GM12891 (cell line): ENCODE results near the gene EFNA2. TPM values are rescaled to one million over a fixed set of nuclear protein-coding genes. Genes with fewer than 3 reads are reported as not detected.

ENCODE experiments used
- DNase-seq: peaks from one replicate; pipeline ENCODE4 v3.0.0; 2011; ENCODE audit warnings: low spot score; ENCODE audit not compliant: insufficient read length
- FAIRE-seq: peaks from 2 replicates; lab custom pipeline; 2011; peaks lifted over from hg19 to GRCh38; lab: Jason Lieb, UNC
- PAX5 ChIP-seq: IDR thresholded peaks from 2 replicates; pipeline ENCODE4 v1.6.1; 2011; ENCODE audit warnings: low read length, moderate library complexity, mild to moderate bottlenecking; ENCODE audit not compliant: insufficient read depth, severe bottlenecking
- POLR2A ChIP-seq: IDR thresholded peaks from 2 replicates; pipeline ENCODE4 v1.6.1; 2011; ENCODE audit warnings: low read depth, low read length, control low read depth
- POLR2AphosphoS5 ChIP-seq: IDR thresholded peaks from 2 replicates; pipeline ENCODE4 v1.6.1; 2011; ENCODE audit warnings: low read depth, low read length, control low read depth
- POU2F2 ChIP-seq: IDR thresholded peaks from 2 replicates; pipeline ENCODE4 v1.6.1; 2011; ENCODE audit warnings: low read depth, mild to moderate bottlenecking, control low read depth, low read length, moderate library complexity
- SPI1 ChIP-seq: IDR thresholded peaks from 2 replicates; pipeline ENCODE4 v1.6.1; 2011; ENCODE audit warnings: low read depth, low read length, control low read depth
- TAF1 ChIP-seq: IDR thresholded peaks from 2 replicates; pipeline ENCODE4 v1.6.1; 2011; ENCODE audit warnings: low read depth, low read length, control low read depth
- polyA plus RNA-seq: library from polyadenylated mRNA; unstranded; fragments of >200 nt; gene quantifications from one replicate; pipeline ENCODE4 v1.2.1, GENCODE V29; 2012; ENCODE audit warnings: low read depth, missing spikeins, inconsistent platforms; ENCODE audit not compliant: missing spikeins

The EFNA2 gene
- not detected for polyA plus RNA-seq

DNA sequence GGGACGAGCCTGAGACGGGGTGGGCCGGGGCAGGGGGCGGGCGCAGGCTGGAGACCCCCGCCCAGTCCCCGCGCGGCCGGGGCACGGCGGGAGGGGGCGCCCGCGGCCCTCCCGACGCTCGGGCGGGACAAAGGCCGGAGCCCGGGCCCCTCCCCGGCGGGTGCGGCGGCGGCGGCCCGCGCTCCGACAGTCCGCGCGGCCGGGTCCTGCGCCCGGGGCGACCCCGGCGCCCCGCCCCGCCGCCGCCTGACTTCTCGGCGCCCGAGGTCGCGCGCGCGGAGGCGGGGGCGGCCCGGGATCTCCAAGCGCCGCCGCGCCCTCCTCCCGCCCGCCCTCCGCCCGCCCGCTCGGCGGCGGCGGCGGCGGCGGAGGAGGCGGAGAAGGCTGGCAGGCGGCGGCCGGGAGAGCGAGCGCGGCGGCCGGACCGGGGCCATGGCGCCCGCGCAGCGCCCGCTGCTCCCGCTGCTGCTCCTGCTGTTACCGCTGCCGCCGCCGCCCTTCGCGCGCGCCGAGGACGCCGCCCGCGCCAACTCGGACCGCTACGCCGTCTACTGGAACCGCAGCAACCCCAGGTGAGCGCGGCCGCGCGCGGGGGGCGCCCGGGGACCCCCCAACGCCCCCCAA lies at the start of gene EFNA2:
EFNA2 (plus strand) TSS at position 137 of the 624 bp plus-strand sequence; CDS start at position 433, 296 bp downstream.
- FAIRE-seq (no peak), DNase-seq (no peak)
- TF ChIP-seq TAF1 (no peak), PAX5 (no peak), POU2F2 (no peak), POLR2A (no peak), POLR2AphosphoS5 (no peak), SPI1 (no peak)

DNA sequence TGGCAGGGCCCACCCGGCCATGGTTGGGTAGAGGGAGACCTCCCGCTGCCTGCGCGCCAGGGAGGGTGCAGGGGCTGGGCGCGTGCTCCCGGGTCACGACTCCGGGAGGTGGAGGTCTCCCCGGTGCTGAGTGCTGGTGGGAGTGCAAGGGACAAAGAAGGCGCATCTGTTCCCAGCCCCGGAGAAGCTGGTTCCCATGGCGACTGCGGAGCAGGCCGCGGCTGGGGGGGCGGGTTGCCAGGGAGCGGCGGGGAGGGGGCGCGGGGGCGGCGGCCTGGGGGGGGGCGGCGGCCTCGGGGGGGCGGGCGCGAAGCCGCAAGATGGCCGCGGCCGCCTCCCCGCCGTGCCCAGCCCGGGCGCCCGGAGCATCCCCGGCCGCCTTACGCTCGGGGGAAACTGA lies 49.1 kb upstream of the EFNA2 start:
- DNase-seq (no peak), FAIRE-seq (no peak)
- TF ChIP-seq PAX5 (no peak), POU2F2 (no peak), TAF1 (no peak), POLR2A (no peak), SPI1 (no peak), POLR2AphosphoS5 (no peak)

DNA sequence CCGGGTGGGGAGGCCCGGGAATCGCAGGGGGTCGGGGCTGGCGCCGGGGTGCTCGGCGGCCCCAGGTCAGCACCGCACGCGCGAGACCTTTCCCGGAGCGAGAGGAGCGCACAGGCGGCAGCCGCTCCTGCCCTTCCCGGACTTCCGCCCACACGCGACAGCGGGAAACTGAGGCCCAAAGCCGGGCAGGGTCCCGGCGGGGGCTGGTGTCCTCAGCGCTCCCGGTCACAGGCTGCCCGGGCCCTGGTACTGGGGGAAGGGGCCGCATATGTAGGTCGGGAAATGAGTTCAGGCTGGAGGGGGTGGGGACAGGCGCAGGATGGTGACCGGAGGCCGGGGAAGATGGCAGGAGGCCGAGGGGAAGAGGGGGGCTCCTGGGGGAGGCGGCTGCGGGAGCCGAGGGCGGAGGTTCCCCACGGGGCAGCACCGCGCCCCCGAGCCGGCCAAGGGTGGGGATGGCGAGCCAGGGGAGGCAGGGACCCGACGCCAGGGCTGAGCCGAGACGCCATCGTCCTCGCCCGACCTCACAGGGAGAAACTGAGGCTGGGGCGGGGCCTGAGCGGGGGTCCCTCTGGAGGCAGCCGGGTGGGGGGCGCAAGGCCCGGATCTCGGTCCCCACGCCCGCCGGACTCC lies 48.5 kb upstream of the EFNA2 start:
- TF ChIP-seq PAX5 (no peak), TAF1 (no peak), SPI1 (no peak), POU2F2 (no peak), POLR2AphosphoS5 (no peak), POLR2A (no peak)
- DNase-seq, result no peak
- FAIRE-seq, result no peak

DNA sequence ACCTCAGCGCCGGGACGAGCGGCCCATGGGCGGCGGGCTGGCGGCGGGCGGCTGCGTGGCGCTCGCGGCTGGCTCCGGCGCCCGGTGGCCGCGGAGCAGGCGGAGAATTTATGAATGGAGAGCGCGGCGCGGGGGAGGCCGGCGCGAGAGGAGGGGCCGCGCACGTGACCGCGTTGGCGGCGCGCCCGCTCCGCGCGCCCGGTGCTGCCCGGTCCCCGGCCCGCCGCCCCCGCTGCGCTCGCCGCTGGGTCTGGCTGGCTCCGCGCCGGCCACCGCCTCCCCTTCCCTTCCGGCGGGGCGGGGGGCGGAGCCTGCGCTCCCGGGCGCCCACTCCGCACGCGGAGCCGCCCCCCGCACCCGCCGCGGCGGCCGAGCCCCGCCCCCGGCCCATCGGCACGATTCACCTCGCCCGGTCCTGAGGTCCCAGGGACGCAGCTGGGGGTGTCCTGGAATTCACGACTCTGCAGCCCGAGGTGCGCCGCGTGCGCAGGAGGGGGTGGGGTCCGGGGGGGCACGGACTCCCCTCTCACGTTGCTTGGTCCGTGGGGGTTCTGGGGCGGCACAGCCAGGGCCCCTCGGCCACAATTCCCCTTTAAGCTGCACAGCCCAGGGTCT lies 47.8 kb upstream of the EFNA2 start, which contains the start of gene CBARP:
CBARP (minus strand) TSS at position 252 of the 615 bp plus-strand sequence. CDS start 1,905 bp downstream, outside the sequence.
- FAIRE-seq (peak; percentile 47), DNase-seq (no peak)
- TF ChIP-seq POLR2A (no peak), POLR2AphosphoS5 (no peak), TAF1 (no peak), SPI1 (no peak)

GRCh38 chr19:1238369-1239303 lies 47.0 kb upstream of the EFNA2 start:
- no peak for DNase-seq
- FAIRE-seq, result no peak
- no peak for TF ChIP-seq PAX5
- no peak for TF ChIP-seq TAF1
- no peak for TF ChIP-seq POLR2A
- TF ChIP-seq POU2F2, result no peak
- no peak for TF ChIP-seq POLR2AphosphoS5
- no peak for TF ChIP-seq SPI1

GRCh38 chr19:1239420-1239795 lies 46.3 kb upstream of the EFNA2 start:
- TF ChIP-seq PAX5 (no peak), POU2F2 (no peak), POLR2AphosphoS5 (no peak), SPI1 (no peak), POLR2A (no peak), TAF1 (no peak)
- DNase-seq (no peak), FAIRE-seq (no peak)

DNA sequence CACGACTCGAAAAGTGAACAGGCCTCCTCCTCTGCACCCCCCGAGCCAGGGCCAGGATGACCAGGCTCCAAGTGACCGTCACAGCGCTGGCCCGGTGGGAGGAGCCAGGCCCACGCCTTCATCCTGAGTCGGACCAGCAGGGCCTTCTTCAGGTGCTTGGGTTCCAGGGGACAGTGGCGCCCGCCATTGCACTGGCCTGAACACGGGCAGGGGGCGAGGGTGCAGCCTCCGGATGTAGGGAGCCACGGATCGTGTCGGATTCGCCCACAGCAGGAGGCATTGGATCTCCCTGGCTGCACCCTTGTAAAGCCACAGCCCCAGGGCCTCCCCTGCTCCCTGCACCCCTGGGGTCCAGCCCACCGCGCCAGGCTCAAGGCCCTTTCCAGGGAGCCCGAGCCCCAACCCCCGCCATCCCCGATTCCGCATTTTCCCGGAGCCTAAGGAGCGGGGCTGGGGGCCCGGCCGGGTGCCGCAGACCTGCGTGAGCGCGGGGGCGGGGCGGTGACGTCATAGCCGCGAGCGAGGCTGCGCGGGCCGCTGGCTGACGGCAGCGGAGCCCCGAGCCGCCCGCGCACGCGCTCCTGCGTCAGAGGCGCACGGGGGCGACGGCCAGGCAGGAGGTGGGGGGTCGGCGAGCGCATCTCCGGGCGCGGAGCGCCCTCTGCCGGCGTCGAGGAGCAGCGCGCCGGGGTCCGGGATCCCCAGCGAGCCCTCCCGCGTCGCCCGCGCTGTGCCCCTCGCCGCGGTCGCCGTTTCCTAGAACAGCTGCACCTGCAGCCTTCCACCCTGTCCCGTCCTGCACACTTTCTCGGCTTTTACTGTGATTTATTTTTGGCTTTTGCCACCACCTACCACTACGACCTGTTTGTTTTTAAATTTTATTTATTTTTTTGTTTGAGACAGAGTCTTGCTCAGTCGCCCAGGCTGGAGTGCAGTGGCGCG lies 45.6 kb upstream of the EFNA2 start:
- FAIRE-seq, result peak; percentile 95
- DNase-seq, result peak; percentile 100
- TF ChIP-seq POLR2A, result no peak
- TF ChIP-seq POU2F2, result no peak
- TF ChIP-seq POLR2AphosphoS5, result no peak
- no peak for TF ChIP-seq SPI1
- TF ChIP-seq PAX5, result no peak
- TF ChIP-seq TAF1, result no peak

- FAIRE-seq (peak; percentile 33), DNase-seq (no peak)
- TF ChIP-seq POLR2A, result no peak
- no peak for TF ChIP-seq PAX5
- no peak for TF ChIP-seq POU2F2
- no peak for TF ChIP-seq POLR2AphosphoS5
- no peak for TF ChIP-seq TAF1
- TF ChIP-seq SPI1, result no peak
These were observed 44.7 kb upstream of the EFNA2 start for GRCh38 chr19:1240925-1241324.
